HL-60/S4 (cell line): Measurements from ENCODE around the gene RNF183.
"Not testable (repeated sequence)": the region's sequence is repeated elsewhere in the genome, so short reads cannot be mapped to it uniquely, and the experiment has no call there.

Source experiments
- in situ Hi-C: fragments of 300-500 bp; cut with MboI; formaldehyde crosslinking; loops from 2 replicates; pipeline ENCODE4 v1.14.3; 2022; ENCODE audit warnings: low sequenced_read_pairs

The RNF183 gene

DNA sequence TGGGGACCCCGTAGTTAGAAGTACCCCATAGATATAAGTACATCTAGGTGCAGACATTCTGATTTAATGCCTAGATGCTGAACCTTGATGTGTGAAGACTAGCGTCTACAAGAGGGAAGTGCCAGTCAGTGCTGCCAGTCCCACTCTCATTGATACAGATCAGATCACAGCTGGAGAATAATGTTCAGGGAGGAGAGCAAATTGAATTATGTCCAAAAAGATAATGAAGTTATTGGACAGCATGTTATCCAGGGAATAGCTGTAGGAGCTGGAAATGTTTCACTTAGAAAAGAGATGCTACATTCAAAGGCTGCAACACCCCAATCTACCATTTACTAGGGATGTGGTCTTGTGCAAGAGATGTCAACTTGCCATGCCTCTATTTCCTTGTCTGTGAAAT, 15.9 kb upstream of the RNF183 start:
- in situ Hi-C loops, result loop anchor here (25.0 kb wide), 1 partner anchor 343 kb away; no protein-coding TSS in a partner anchor

DNA sequence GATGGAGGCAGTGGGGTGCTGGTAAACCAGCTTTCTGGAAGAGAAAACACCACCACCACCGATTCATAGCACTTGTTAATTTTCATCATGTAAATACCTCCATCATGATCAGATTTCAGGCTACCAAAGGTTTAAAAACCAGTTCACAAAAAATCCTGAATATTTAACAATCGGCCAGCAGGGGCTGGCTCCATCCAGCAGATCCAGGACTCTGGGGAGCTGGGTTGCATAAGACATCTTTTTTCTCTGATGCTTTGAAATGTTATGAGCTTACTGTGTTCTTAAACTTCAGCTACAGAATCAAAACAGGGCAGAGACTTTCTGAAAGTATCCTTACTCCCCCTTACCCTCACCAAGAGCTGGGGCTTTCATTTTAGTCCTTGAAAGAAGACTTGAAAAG, 14.6 kb upstream of the RNF183 start:
- in situ Hi-C loops, result loop anchor here (25.0 kb wide), 1 partner anchor 345 kb away; no protein-coding TSS in a partner anchor

GRCh38 chr9:113316030-113316429, 12.9 kb upstream of the RNF183 start:
- in situ Hi-C loops, result loop anchor here (25.0 kb wide), 1 partner anchor 346 kb away; no protein-coding TSS in a partner anchor

DNA sequence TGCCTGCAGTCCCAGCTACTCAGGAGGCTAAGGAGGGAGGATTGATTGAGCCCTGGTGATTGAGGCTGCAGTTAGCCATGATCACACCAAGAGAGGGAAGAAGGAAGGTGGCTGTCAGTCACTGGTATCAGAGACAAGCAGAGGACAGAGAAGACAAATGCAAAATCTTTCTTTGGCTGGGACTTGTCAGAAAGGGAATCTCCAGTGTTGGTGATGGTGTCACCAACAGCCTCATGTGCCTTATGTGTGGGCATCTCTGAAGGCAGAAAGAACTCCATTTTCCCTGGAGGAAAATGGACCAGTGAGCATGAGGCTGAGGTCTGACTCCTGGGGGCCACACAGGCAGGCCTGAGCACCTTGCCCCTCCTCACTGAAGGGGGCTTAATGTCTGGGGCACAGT, 12.1 kb upstream of the RNF183 start:
- in situ Hi-C loops, result loop anchor here (25.0 kb wide), 1 partner anchor 347 kb away; no protein-coding TSS in a partner anchor

DNA sequence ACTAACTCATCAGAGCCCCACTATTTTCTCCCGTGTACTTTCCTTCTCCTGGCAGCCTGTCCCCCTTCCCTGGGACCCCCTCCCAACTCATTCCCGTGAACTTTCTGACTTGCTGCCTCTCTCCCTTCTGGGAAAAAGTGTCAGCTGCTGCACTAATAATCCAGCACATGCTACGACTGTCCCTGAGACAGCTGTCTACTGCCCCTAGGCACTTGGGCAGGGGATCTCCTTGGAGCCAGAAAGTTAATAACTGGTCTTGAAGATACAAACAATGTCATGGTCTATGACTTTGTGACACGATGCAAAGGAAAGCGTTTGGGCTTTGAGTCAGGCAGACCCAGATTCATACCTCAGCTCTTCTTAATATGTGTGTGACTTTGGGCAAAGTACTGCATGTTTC, 10.1 kb upstream of the RNF183 start:
- in situ Hi-C loops, result loop anchor here (25.0 kb wide), 1 partner anchor 349 kb away; no protein-coding TSS in a partner anchor

DNA sequence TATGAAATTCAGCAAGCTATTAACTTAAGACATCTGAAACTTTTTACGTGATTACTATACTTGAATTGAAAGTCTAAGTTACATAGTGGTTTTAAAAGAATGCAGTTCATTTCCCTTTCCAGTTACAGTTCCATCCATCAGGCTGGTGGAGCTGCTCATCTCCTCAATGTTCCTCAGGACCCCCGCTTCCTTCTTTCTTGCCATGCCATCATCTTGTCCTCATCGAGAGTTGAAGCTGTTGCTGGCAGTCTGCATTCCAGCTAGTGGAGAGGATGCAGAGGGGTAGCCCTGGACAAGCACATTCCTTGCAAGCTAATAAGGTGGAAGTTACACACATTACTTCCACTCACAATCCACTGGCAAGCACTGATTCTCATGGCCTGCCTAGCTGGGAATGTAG, 8.8 kb upstream of the RNF183 start:
- in situ Hi-C loops, result loop anchor here (25.0 kb wide), 1 partner anchor 350 kb away; no protein-coding TSS in a partner anchor

- in situ Hi-C loops, result loop anchor here (25.0 kb wide), 1 partner anchor 352 kb away; no protein-coding TSS in a partner anchor
Observed at GRCh38 chr9:113310538-113310937, 7.4 kb upstream of the RNF183 start.

GRCh38 chr9:113309204-113309813, 6.1 kb upstream of the RNF183 start:
- in situ Hi-C loops, result loop anchor here (25.0 kb wide), 1 partner anchor 353 kb away; no protein-coding TSS in a partner anchor

GRCh38 chr9:113307396-113307975, 4.3 kb upstream of the RNF183 start:
- in situ Hi-C loops, result loop anchor here (25.0 kb wide), 1 partner anchor 355 kb away; no protein-coding TSS in a partner anchor

GRCh38 chr9:113306566-113306965, 3.4 kb upstream of the RNF183 start:
- in situ Hi-C loops, result loop anchor here (25.0 kb wide), 1 partner anchor 356 kb away; no protein-coding TSS in a partner anchor

DNA sequence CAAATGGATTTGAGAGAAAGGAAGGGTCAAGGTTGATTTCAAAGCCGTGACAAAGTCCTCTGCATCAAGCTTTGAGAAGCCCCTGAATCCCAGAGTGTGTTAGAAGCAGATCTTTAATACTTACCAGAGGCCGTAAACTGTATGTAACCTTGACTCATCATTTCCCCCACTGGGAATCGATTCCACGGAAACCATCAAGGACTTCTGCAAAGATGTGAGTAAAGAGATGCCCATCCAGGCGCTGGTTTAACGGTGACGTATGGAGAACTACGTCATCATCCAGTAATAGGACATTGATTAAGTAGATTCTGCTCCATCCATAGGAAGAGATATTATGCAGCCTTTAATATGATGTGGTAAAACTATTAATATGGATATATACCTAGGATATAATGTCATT, 1.6 kb downstream of the RNF183 start:
- in situ Hi-C loops, result loop anchor here (25.0 kb wide), 1 partner anchor 361 kb away; no protein-coding TSS in a partner anchor

GRCh38 chr9:113299800-113300292, 3.3 kb downstream of the RNF183 start:
- in situ Hi-C loops, result loop anchor here (25.0 kb wide), 1 partner anchor 362 kb away; no protein-coding TSS in a partner anchor

DNA sequence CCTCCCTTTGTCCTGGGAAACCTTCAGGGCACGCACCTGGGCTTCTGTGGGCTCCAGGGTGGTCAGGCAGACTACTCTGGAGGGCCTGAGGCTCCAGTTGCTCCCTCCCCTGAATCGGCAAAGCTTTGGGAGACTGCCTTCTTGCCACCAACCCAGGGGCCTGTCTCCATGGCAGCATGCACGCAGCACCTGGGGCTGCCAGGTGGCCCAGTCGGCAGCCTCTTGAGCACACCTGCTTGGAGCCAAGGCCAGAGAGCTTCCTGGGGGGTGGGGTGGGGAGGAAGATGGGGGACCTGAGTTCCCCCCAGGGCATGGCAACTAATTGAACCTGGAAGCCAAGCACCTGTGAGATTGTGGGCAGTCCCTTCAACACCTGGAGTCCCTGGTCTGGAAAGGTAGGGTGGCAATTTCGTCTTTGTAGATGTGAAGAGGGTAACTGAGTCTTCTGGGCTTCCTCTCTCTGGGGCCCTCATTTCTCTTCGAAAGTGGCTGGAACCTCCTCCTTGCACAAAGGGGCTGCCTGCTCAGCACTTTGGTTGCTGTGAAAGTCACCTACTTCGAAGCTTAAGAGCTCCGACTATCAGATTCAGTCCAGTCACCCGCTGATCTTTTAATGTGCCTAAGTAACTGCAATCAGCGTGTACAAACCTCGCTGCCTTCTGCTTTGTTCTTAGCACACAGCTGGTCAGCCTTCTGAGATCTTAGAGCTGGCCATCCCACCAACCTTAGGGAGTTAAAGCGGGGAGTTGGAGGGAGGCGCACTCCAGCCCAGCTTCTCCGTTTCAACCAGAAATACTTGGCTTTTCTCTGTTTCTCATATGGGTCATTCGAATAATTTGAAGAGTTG, 4.0 kb downstream of the RNF183 start:
- in situ Hi-C loops, result no loop called here

DNA sequence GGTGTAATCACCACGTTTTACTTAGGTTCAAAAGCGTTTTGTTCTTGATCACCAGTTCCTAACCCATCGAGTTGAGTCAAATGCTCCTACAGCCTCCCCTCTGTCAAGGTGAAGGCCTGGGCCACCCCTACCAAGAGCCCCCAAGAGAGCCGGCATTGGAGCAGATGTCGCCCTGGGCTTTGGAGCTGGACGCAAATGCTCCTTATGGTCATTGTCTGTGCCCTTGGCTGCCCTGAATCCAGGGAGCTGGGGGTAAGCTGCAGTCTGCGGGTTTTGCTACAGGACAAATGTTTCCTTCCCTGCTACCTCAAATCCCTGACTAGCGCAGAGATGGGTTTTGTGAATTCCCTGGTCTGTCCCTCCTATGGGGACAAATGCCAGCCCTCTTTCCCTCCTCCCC, 4.9 kb downstream of the RNF183 start:
- in situ Hi-C loops, result no loop called here

DNA sequence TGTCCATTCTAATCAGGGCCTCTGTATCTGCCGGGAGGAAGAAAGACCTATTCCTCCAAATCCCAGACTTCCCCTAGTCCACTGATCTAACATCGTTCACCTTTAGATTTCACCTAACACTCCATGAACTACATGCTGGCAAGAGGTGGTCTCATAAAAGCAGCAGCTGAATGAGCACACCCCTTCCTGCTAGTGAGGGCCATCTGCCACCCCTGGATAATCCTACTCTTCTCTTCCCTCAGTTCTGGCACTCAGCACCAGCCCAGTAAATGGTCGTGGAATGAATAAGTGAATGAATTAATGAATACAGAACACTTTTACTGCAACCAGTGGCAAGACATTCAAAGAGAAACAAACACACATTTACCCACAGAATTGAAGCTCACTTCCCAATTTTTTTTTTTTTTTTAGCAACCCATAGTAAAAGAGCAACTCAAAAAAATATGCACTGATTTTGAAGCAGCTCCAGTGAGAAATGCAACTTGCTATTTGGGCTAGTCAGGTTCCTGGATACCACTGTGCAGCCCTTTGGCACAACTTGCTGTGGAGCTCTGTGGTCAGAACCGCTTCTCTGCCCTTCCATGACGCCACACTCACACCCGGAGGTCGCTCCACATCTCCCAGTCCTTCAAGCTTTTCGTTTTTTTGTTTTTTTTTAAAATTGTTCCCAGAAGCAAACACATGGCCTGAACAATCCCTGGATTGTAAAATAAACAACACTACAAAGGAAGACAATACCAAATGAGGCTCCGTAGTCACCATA, 6.2 kb downstream of the RNF183 start:
- in situ Hi-C loops, result no loop called here

GRCh38 chr9:113296247-113296646, 6.9 kb downstream of the RNF183 start:
- in situ Hi-C loops, result not testable (repeated sequence)

GRCh38 chr9:113293285-113293878, 9.8 kb downstream of the RNF183 start:
- in situ Hi-C loops, result no loop called here

- in situ Hi-C loops, result no loop called here
Observed at GRCh38 chr9:113290052-113290607, 13.0 kb downstream of the RNF183 start.

GRCh38 chr9:113289091-113289490, 14.1 kb downstream of the RNF183 start:
- in situ Hi-C loops, result no loop called here
